ENCODE measurements around the gene ATG2B. TPM values are rescaled to one million over a fixed set of nuclear protein-coding genes. Genes with fewer than 3 reads are reported as not detected.

ATG2B gene
- total and polyA plus RNA-seq, 2 of the 4 experiments (the other 2 are of a cell fraction) = 6.9 to 22.0 TPM

DNA sequence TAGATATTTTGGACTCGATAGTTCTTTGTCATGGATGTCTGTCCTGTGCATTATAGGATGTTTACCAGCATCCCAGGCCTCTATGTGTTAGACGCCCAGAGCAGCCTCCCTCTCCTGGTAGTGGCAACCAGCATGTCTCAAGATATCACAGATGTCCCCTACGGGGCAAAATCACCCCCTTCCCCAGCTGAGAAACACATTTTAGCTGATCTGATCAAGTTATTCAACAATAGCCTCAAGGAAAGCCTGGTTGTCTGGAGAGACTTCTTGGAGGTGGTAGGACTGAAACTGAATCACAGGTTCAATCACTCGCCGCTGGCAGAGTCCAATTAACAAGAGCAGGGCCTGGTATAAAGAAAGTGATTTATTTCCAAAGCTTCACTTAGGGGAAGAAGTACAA is 89.5 kb downstream of the ATG2B start:
- Histone ChIP-seq H3K23ac (ENCODE audit: low read depth, low read length) (peak overlapping the region; percentile 19; the same call in 1 of the 2 replicates), H3K4me1 (ENCODE audit: control insufficient read depth, insufficient read depth, low read length) (peaks cover 22% of the 10 kb centered on the region), H4K5ac (ENCODE audit: low read depth, low read length) (peak overlapping the region; percentile 87), H3K4me2 (ENCODE audit: low read depth, low read length) (no peak overlapping the region), H3K9ac (ENCODE audit: low read depth, low read length) (peak overlapping the region; percentile 52; the same call in 1 of the 2 replicates), H3K18ac (ENCODE audit: low read depth, low read length) (peak overlapping the region; percentile 85), H3K14ac (replicated peaks; ENCODE audit: low read depth, low read length) (peak overlapping the region; percentile 72), H2AFZ (replicated peaks; ENCODE audit: low read length, poor library complexity) (peak overlapping the region; percentile 27), H3K9me3 (ENCODE audit: control insufficient read depth, insufficient read depth, low read length) (peaks cover 10% of the 10 kb centered on the region), H3K27me3 (ENCODE audit: control insufficient read depth, insufficient read depth, low read length) (no peaks in the 10 kb centered on the region), H2AK9ac (replicated peaks; ENCODE audit: low read depth, low read length, poor library complexity) (no peak overlapping the region), H3K56ac (ENCODE audit: extremely low read depth, insufficient read depth, low read length) (peak overlapping the region; percentile 24; the same call in 1 of the 2 replicates), H3K4me3 (ENCODE audit: insufficient read depth, low read depth, low read length) (no peak overlapping the region), H4K91ac (ENCODE audit: insufficient read depth, low read depth, low read length) (peak overlapping the region; percentile 93), H3K27ac (ENCODE audit: insufficient read depth, low read length) (peak overlapping the region; percentile 94), H4K20me1 (ENCODE audit: insufficient read depth, low read length) (no peaks in the 10 kb centered on the region), H3K4ac (ENCODE audit: low read depth, low read length) (peak overlapping the region; percentile 93), H2BK15ac (ENCODE audit: low read depth, low read length) (peak overlapping the region; percentile 56), H2AK5ac (ENCODE audit: low read depth, low read length) (peak overlapping the region; percentile 86), H2BK5ac (ENCODE audit: low read depth, low read length, poor library complexity, severe bottlenecking) (peak overlapping the region; percentile 90), H2BK20ac (ENCODE audit: low read depth, low read length) (peak overlapping the region; percentile 94), H3K79me1 (ENCODE audit: low read depth in 1 of 2, low read length in 2 of 2) (peaks cover 0 to 9% of the 10 kb centered on the region in 2 experiments; a peak in 2 of 4 replicates), H3K36me3 (ENCODE audit: control insufficient read depth, insufficient read depth, low read length) (no peaks in the 10 kb centered on the region), H2BK120ac (ENCODE audit: low read depth, low read length) (peak overlapping the region; percentile 96), H3K9me1 (ENCODE audit: insufficient read depth, low read length) (peaks cover 13% of the 10 kb centered on the region), H4K8ac (ENCODE audit: low read depth in 2 of 2, low read length in 2 of 2) (peak overlapping the region; percentile 79 to 92)
- no TSS peak for BruUV-seq (replicated peaks)
- no CpG with 5 or more reads among the region's 5 CpGs for WGBS, 2 experiments (ENCODE audit: extremely low coverage in 2 of 2, insufficient read length in 1 of 2)
- TF ChIP-seq NFE2L2 (IDR thresholded peaks at IDR 0.05; ENCODE audit: low read depth, low read length) (no peak), MAFK (IDR thresholded peaks at IDR 0.05; ENCODE audit: low read depth, low read length) (no peak), RAD21 (IDR thresholded peaks at IDR 0.05; ENCODE audit: low read length) (no peak), POLR2A (IDR thresholded peaks at IDR 0.05; ENCODE audit: low read depth, low read length) (no peak), RFX5 (IDR thresholded peaks at IDR 0.05; ENCODE audit: low read depth, low read length) (no peak), CHD1 (IDR thresholded peaks at IDR 0.05; ENCODE audit: low read depth, low read length) (no peak), MAZ (IDR thresholded peaks at IDR 0.05; ENCODE audit: borderline replicate concordance, low read depth, low read length) (no peak), MXI1 (IDR thresholded peaks at IDR 0.05; ENCODE audit: borderline replicate concordance, low read depth, low read length) (no peak), CEBPB (IDR thresholded peaks at IDR 0.05; ENCODE audit: low read depth, low read length) (no peak), RCOR1 (IDR thresholded peaks at IDR 0.05; ENCODE audit: insufficient replicate concordance, low read length) (no peak), BHLHE40 (IDR thresholded peaks at IDR 0.05; ENCODE audit: low read depth, low read length) (no peak), SMC3 (IDR thresholded peaks at IDR 0.05; ENCODE audit: low read depth, low read length) (no peak), FOS (IDR thresholded peaks at IDR 0.05; ENCODE audit: low read depth, low read length) (no peak)
- TF ChIP-seq, protein P1, sequence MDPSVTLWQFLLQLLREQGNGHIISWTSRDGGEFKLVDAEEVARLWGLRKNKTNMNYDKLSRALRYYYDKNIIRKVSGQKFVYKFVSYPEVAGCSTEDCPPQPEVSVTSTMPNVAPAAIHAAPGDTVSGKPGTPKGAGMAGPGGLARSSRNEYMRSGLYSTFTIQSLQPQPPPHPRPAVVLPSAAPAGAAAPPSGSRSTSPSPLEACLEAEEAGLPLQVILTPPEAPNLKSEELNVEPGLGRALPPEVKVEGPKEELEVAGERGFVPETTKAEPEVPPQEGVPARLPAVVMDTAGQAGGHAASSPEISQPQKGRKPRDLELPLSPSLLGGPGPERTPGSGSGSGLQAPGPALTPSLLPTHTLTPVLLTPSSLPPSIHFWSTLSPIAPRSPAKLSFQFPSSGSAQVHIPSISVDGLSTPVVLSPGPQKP (IDR thresholded peaks at IDR 0.05; ENCODE audit: borderline replicate concordance, low read depth, low read length) = no peak
- TF ChIP-seq, protein P2, sequence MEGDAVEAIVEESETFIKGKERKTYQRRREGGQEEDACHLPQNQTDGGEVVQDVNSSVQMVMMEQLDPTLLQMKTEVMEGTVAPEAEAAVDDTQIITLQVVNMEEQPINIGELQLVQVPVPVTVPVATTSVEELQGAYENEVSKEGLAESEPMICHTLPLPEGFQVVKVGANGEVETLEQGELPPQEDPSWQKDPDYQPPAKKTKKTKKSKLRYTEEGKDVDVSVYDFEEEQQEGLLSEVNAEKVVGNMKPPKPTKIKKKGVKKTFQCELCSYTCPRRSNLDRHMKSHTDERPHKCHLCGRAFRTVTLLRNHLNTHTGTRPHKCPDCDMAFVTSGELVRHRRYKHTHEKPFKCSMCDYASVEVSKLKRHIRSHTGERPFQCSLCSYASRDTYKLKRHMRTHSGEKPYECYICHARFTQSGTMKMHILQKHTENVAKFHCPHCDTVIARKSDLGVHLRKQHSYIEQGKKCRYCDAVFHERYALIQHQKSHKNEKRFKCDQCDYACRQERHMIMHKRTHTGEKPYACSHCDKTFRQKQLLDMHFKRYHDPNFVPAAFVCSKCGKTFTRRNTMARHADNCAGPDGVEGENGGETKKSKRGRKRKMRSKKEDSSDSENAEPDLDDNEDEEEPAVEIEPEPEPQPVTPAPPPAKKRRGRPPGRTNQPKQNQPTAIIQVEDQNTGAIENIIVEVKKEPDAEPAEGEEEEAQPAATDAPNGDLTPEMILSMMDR (conservative IDR thresholded peaks at IDR 0.05; ENCODE audit: low read depth, low read length) = no peak
- TF ChIP-seq, protein P3, sequence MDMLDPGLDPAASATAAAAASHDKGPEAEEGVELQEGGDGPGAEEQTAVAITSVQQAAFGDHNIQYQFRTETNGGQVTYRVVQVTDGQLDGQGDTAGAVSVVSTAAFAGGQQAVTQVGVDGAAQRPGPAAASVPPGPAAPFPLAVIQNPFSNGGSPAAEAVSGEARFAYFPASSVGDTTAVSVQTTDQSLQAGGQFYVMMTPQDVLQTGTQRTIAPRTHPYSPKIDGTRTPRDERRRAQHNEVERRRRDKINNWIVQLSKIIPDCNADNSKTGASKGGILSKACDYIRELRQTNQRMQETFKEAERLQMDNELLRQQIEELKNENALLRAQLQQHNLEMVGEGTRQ (IDR thresholded peaks at IDR 0.05; ENCODE audit: low read depth, low read length) = no peak
- DNase-seq (no peak), ATAC-seq (ENCODE audit: low read depth) (no peak)
- dilution Hi-C loops (cut with HindIII; ENCODE audit: low sequenced_read_pairs, unreplicated experiment) (no loop called here), intact Hi-C loops (cut with micrococcal nuclease) (no loop called here), in situ Hi-C loops (cut with MboI; ENCODE audit: low sequenced_read_pairs) (loop anchor here (5.0 to 25.0 kb wide), 2 partner anchors 171 to 736 kb away; partner anchors contain the start of gene GLRX5)
- CTCF ChIA-PET = interaction anchor here (0.6 to 3.5 kb wide), 5 partner anchors 12 to 173 kb away, joined by 3 to 55 read pairs (median 4); no protein-coding TSS in a partner anchor
- POLR2A ChIA-PET (ENCODE audit: unreplicated experiment) = interaction anchor here (0.9 to 1.6 kb wide), 2 partner anchors 18 to 169 kb away, joined by 3 to 6 read pairs; partner anchors contain the start of gene BDKRB1

Data from IMR-90 (cell line).